Activated T-helper 1 cell treated with anti-CD3 and anti-CD28 coated beads, Interleukin-12 subunit alpha, Interleukin-12 subunit beta, Interleukin-2, Interleukin-4 antibody, amounts not matched to agents 30 ng/mL and 10 ng/mL and 1 ng/mL, durations not matched to agents 14 hours and 24 hours and 36 hours (primary cell): ENCODE measurements around the gene CRYL1. TPM values are rescaled to one million over a fixed set of nuclear protein-coding genes. Genes with fewer than 3 reads are reported as not detected.

Experiments used
- DNase-seq: peaks from one replicate; pipeline ENCODE4 v3.0.0; 2021; ENCODE audit warnings: low spot score
- H3K27ac Mint-ChIP-seq: one replicate; pipeline ENCODE4 v1.8.0; 2021; ENCODE audit warnings: mild to moderate bottlenecking, mixed read lengths
- H3K27me3 Mint-ChIP-seq: one replicate; pipeline ENCODE4 v1.8.0; 2022; ENCODE audit warnings: mild to moderate bottlenecking, moderate library complexity, mixed read lengths; ENCODE audit not compliant: insufficient read depth
- H3K36me3 Mint-ChIP-seq: one replicate; pipeline ENCODE4 v1.8.0; 2021; ENCODE audit warnings: low read depth, mixed read lengths
- H3K4me1 Mint-ChIP-seq: one replicate; pipeline ENCODE4 v1.8.0; 2021; ENCODE audit warnings: low read depth, mixed read lengths
- H3K4me3 Mint-ChIP-seq: one replicate; pipeline ENCODE4 v1.8.0; 2021; ENCODE audit warnings: mild to moderate bottlenecking, moderate library complexity, mixed read lengths
- H3K9me3 Mint-ChIP-seq: one replicate; pipeline ENCODE4 v1.8.0; 2021; ENCODE audit warnings: mixed read lengths
- intact Hi-C: fragments of 100-400 bp; cut with micrococcal nuclease; formaldehyde crosslinking; loops from one replicate; pipeline ENCODE4 v1.15.1; 2024
- total RNA-seq: library from RNA; stranded (reverse); gene quantifications from 2 replicates; pipeline ENCODE4 v1.2.3, GENCODE V29; 2022

Gene CRYL1
- total RNA-seq, 1 donor from 2014 or later: 5.6 TPM

- H3K27me3 Mint-ChIP-seq: no peaks in the 10 kb centered on the region
Measured at GRCh38 chr13:20558982-20559381, 33.3 kb upstream of the CRYL1 start.

GRCh38 chr13:20553311-20553710, 27.7 kb upstream of the CRYL1 start:
- H3K27ac Mint-ChIP-seq: no peak overlapping the region

More at GRCh38 chr13:20558982-20559381, 33.3 kb upstream of the CRYL1 start:
- Mint-ChIP-seq H3K4me3 (no peak overlapping the region), H3K27ac (no peak overlapping the region), H3K36me3 (no peaks in the 10 kb centered on the region), H3K4me1 (no peaks in the 10 kb centered on the region), H3K9me3 (no peaks in the 10 kb centered on the region)
- intact Hi-C loops: no loop called here
- DNase-seq: no peak

GRCh38 chr13:20550799-20551198, 25.1 kb upstream of the CRYL1 start:
- H3K4me1 Mint-ChIP-seq: no peaks in the 10 kb centered on the region
- H3K4me3 Mint-ChIP-seq: no peak overlapping the region
- intact Hi-C loops: loop anchor here (5.0 kb wide), 1 partner anchor 53 kb away; no protein-coding TSS in a partner anchor
- no peak overlapping the region for H3K27ac Mint-ChIP-seq
- no peaks in the 10 kb centered on the region for H3K9me3 Mint-ChIP-seq
- no peak for DNase-seq
- H3K36me3 Mint-ChIP-seq: no peaks in the 10 kb centered on the region
- peaks cover 6% of the 10 kb centered on the region for H3K27me3 Mint-ChIP-seq

More at GRCh38 chr13:20553311-20553710, 27.7 kb upstream of the CRYL1 start:
- no peaks in the 10 kb centered on the region for H3K27me3 Mint-ChIP-seq
- H3K4me1 Mint-ChIP-seq: no peaks in the 10 kb centered on the region
- no peaks in the 10 kb centered on the region for H3K36me3 Mint-ChIP-seq
- intact Hi-C loops: loop anchor here (5.0 kb wide), 1 partner anchor 56 kb away; no protein-coding TSS in a partner anchor
- H3K9me3 Mint-ChIP-seq: no peaks in the 10 kb centered on the region
- DNase-seq: no peak
- no peak overlapping the region for H3K4me3 Mint-ChIP-seq

- intact Hi-C loops: no loop called here
- no peak overlapping the region for H3K27ac Mint-ChIP-seq
- no peaks in the 10 kb centered on the region for H3K9me3 Mint-ChIP-seq
- peaks cover 6% of the 10 kb centered on the region for H3K27me3 Mint-ChIP-seq
- no peak for DNase-seq
- no peaks in the 10 kb centered on the region for H3K4me1 Mint-ChIP-seq
- H3K36me3 Mint-ChIP-seq: no peaks in the 10 kb centered on the region
- H3K4me3 Mint-ChIP-seq: no peak overlapping the region
Measured at GRCh38 chr13:20547479-20547908, 21.8 kb upstream of the CRYL1 start.

GRCh38 chr13:20546556-20546955, 20.9 kb upstream of the CRYL1 start:
- Mint-ChIP-seq H3K4me3 (no peak overlapping the region), H3K27ac (no peak overlapping the region)

GRCh38 chr13:20544201-20544923, 18.7 kb upstream of the CRYL1 start:
- intact Hi-C loops: no loop called here

More at GRCh38 chr13:20546556-20546955, 20.9 kb upstream of the CRYL1 start:
- no peaks in the 10 kb centered on the region for H3K36me3 Mint-ChIP-seq
- no peak for DNase-seq
- no peaks in the 10 kb centered on the region for H3K9me3 Mint-ChIP-seq
- H3K27me3 Mint-ChIP-seq: peaks cover 6% of the 10 kb centered on the region
- intact Hi-C loops: no loop called here
- H3K4me1 Mint-ChIP-seq: no peaks in the 10 kb centered on the region

GRCh38 chr13:20536992-20537391, 11.3 kb upstream of the CRYL1 start:
- H3K27me3 Mint-ChIP-seq: peaks cover 2% of the 10 kb centered on the region
- H3K4me1 Mint-ChIP-seq: peaks cover 4% of the 10 kb centered on the region
- H3K9me3 Mint-ChIP-seq: peaks cover 18% of the 10 kb centered on the region
- intact Hi-C loops: no loop called here
- peaks cover 1% of the 10 kb centered on the region for H3K36me3 Mint-ChIP-seq
- no peak for DNase-seq
- H3K4me3 Mint-ChIP-seq: no peak overlapping the region
- no peak overlapping the region for H3K27ac Mint-ChIP-seq

More at GRCh38 chr13:20544201-20544923, 18.7 kb upstream of the CRYL1 start:
- Mint-ChIP-seq H3K27ac (no peak overlapping the region), H3K36me3 (no peaks in the 10 kb centered on the region), H3K27me3 (peaks cover 6% of the 10 kb centered on the region), H3K9me3 (no peaks in the 10 kb centered on the region), H3K4me3 (no peak overlapping the region), H3K4me1 (no peaks in the 10 kb centered on the region)
- no peak for DNase-seq

GRCh38 chr13:20534038-20534608, 8.5 kb upstream of the CRYL1 start:
- no peak overlapping the region for H3K4me3 Mint-ChIP-seq
- H3K9me3 Mint-ChIP-seq: peaks cover 26% of the 10 kb centered on the region
- peaks cover 1% of the 10 kb centered on the region for H3K36me3 Mint-ChIP-seq
- H3K27me3 Mint-ChIP-seq: peaks cover 2% of the 10 kb centered on the region
- no peak overlapping the region for H3K27ac Mint-ChIP-seq
- intact Hi-C loops: no loop called here
- no peak for DNase-seq
- H3K4me1 Mint-ChIP-seq: peaks cover 4% of the 10 kb centered on the region

GRCh38 chr13:20528452-20528851, 2.8 kb upstream of the CRYL1 start:
- peaks cover 34% of the 10 kb centered on the region for H3K4me1 Mint-ChIP-seq
- H3K9me3 Mint-ChIP-seq: peaks cover 13% of the 10 kb centered on the region
- H3K4me3 Mint-ChIP-seq: peak overlapping the region; percentile 8
- H3K36me3 Mint-ChIP-seq: peaks cover 1% of the 10 kb centered on the region
- DNase-seq: no peak
- H3K27me3 Mint-ChIP-seq: peaks cover 1% of the 10 kb centered on the region
- H3K27ac Mint-ChIP-seq: no peak overlapping the region
- intact Hi-C loops: loop anchor here (1.0 to 5.0 kb wide), 3 partner anchors 51 to 571 kb away; partner anchors contain the start of gene ZMYM2

GRCh38 chr13:20526664-20527063, 1.0 kb upstream of the CRYL1 start:
- no peak for DNase-seq
- H3K4me3 Mint-ChIP-seq: peak overlapping the region; percentile 87
- H3K27me3 Mint-ChIP-seq: peaks cover 1% of the 10 kb centered on the region
- intact Hi-C loops: loop anchor here (1.0 to 5.0 kb wide), 5 partner anchors 41 to 650 kb away; partner anchors contain the start of genes EEF1AKMT1, IFT88, MRPL57 and SKA3
- peaks cover 38% of the 10 kb centered on the region for H3K4me1 Mint-ChIP-seq
- H3K27ac Mint-ChIP-seq: peak overlapping the region; percentile 73
- H3K9me3 Mint-ChIP-seq: peaks cover 8% of the 10 kb centered on the region
- H3K36me3 Mint-ChIP-seq: no peaks in the 10 kb centered on the region

GRCh38 chr13:20525144-20525600, 485 bp downstream of the CRYL1 start:
- no peaks in the 10 kb centered on the region for H3K36me3 Mint-ChIP-seq
- H3K27me3 Mint-ChIP-seq: peaks cover 1% of the 10 kb centered on the region
- H3K27ac Mint-ChIP-seq: peak overlapping the region; percentile 55
- peak overlapping the region; percentile 86 for H3K4me3 Mint-ChIP-seq
- H3K4me1 Mint-ChIP-seq: peaks cover 38% of the 10 kb centered on the region
- intact Hi-C loops: loop anchor here (2.0 to 5.0 kb wide), 4 partner anchors 48 to 568 kb away; partner anchors contain the start of genes IL17D, XPO4 and ZMYM2
- peaks cover 1% of the 10 kb centered on the region for H3K9me3 Mint-ChIP-seq
- DNase-seq: peak; percentile 2

GRCh38 chr13:20521364-20522115, 4.1 kb downstream of the CRYL1 start:
- Mint-ChIP-seq H3K27me3 (no peaks in the 10 kb centered on the region), H3K36me3 (no peaks in the 10 kb centered on the region), H3K4me3 (no peak overlapping the region), H3K27ac (no peak overlapping the region), H3K4me1 (peaks cover 21% of the 10 kb centered on the region), H3K9me3 (no peaks in the 10 kb centered on the region)
- intact Hi-C loops: no loop called here
- no peak for DNase-seq
